GM19467 (cell line): Measurements from ENCODE around the gene INSIG1.

ENCODE experiments used
- ATAC-seq: cut with Tn5 transposase; IDR thresholded peaks from one replicate; pipeline ENCODE4 v1.9.1; 2021; ENCODE audit warnings: mild to moderate bottlenecking, moderate library complexity; ENCODE audit not compliant: unreplicated experiment

Gene INSIG1

GRCh38 chr7:155284496-155285274 is 13.0 kb upstream of the INSIG1 start:
- ATAC-seq, result no peak

DNA sequence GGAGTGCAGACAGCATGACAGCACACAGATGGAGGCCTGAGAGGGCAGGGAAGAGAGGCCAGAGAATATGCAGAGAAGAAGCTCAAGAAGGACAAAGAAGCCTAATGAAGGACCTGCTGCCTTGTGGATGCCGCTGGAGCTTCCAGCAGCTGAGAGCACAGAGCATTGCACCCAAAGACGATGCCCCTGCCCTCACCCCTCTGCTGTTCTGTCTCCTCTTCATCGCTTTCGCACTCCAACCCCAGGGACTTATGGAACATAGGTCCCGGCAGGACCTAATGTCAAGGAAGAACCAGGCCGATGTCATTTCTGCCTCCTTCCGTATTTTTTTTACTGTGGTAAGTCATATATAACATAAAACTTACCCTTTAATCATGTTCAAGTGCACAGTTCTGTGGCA is 12.3 kb upstream of the INSIG1 start:
- no peak for ATAC-seq

DNA sequence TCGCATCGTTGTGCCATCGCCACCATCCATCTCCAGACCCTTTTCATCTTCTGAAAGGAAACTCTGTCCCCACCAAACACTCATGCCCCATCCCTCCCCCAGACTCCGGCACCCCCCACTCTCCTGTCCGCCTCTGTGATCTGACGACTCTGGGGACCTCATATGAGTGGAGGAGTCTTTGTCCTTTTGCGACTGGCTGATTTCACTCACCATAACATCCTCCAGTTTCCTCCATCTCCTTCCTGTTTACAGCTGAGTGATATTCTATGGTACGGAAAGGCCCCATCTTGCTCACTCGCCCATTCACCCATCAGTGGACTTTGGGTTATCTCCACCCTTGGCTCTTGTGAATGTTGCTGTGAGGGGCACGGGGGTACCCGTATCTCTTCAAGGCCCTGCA is 11.8 kb upstream of the INSIG1 start:
- ATAC-seq, result no peak

DNA sequence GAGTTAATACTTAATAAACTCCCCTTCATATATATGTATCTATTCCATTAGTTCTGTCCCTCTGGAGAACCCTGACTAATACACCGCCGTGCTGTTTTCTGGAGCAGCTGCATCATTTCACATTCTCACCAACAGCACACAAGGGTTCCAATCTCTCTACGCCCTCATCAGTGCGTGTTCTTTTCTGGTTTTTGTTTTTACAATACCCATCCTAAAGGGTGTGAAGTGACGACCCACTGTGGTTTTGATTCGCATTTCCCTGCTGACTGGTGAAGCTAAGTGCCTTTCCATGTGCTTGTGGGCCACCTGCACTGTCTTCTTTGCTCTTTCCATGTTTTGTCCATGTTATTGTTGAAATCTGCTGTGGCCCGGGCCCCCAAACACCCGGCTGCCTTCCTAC is 11.0 kb upstream of the INSIG1 start:
- no peak for ATAC-seq

DNA sequence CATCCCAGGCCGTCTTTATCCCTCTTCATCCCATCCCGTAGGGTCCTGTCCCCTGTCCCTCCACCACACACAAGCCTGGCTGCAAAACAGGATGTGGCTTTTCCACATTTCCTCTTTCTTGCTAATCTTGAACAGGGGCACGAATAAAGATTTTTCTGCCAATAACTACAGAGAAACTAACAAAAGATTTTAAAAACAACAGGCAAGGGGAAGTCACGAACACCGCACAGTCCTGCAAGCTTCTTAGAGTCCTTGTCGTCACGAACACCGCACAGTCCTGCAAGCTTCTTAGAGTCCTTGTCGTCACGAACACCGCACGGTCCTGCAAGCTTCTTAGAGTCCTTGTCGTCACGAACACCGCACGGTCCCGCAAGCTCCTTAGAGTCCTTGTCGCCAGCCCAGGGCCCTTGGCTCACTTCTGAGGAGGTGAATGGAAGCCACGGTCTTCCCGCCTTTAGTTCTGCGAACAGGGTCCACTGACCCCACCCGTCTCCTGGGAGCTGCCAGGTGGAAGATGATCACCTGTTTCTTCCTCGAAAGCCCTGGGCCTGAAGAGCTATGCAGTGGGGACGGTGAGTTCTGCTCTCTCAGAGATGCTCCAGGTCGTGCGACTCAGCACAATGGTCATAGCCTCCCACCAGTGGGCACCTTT is 10.3 kb upstream of the INSIG1 start:
- no peak for ATAC-seq

GRCh38 chr7:155288055-155288454 is 9.6 kb upstream of the INSIG1 start:
- no peak for ATAC-seq

DNA sequence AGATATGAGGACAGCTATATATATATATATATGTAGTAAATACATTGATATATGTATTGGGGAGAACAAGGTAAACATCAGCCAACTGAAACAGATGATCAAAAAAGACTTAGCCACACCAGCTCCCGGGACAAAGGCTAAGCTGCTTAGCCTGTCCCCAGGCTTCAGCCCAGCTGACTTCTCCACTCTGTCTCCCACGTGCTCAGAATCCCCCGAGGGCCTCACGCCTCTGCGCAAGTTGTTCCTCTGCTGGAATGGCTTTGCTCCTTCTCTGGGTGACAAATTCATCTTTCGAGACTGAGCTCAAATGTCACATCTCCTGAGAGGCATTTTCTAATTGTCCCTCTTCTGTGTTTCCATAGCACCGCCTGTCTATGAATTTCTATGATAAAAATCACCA is 8.6 kb upstream of the INSIG1 start:
- ATAC-seq, result no peak

GRCh38 chr7:155289949-155290501 is 7.7 kb upstream of the INSIG1 start:
- ATAC-seq, result no peak

DNA sequence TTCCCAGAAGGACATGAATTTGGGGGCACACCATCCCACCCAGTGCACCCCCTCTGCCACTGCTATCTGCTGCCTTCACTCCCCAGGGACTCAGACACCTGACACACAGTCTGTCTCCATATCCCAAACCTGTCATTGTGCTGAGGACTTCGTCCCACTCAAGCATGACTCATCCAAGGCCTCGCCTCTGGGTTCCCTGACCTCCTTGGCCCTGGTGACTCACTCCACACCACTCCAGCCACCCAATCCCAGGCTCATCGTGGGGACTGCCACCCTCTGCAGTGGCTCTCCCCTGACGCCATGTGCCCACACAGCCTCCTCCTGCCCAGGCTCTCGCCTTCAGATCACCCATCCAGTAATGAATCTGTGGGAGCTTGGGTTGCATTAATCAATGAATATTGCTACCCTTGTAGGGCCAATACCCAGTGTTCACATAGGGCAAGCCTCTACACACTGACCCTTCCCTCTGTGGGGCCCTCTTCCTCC is 6.6 kb upstream of the INSIG1 start:
- no peak for ATAC-seq

DNA sequence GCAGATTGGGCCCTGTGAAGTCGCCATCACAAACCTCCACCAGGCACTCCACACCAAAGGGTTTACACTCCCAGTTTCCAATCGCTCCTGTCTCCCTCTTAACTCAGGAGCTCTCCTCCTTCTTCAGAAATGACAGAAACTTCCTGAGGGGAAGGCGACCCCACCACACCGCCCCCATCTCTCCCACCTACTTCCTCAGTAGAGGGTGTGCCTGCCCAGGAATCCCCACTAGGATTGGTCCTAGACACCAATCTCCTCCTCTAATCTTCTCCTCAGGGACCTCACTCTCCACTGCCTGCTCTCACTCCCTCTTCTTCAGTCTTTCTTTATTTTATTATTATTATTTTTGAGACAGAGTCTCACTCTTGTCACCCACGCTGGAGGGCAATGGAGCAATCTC is 5.9 kb upstream of the INSIG1 start:
- ATAC-seq, result no peak

DNA sequence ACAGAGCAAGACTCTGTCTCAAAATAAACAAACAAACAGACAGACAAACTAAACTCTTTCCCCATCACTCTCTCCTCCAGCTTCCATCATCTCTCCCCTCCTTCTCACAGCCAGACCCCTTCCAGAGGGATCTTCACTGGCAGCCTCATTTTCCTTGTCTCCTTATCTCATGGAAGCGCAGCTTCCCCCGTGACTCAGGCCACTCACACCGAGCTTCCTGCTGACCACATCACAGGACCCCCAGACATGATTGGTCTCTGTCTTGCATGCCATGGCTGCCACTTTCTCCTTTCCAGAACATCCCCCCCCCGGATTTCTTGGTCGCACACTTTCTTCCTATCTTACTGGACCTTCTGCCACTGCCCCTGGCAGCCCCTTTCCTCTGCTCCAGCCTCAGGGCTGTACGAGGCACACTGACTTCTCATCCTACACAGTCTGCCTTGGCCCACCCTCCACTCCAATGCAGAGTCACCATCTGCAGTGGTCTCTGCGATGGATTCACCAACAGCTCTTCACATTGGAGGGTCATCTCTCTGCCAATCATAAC is 4.9 kb upstream of the INSIG1 start:
- ATAC-seq, result no peak

DNA sequence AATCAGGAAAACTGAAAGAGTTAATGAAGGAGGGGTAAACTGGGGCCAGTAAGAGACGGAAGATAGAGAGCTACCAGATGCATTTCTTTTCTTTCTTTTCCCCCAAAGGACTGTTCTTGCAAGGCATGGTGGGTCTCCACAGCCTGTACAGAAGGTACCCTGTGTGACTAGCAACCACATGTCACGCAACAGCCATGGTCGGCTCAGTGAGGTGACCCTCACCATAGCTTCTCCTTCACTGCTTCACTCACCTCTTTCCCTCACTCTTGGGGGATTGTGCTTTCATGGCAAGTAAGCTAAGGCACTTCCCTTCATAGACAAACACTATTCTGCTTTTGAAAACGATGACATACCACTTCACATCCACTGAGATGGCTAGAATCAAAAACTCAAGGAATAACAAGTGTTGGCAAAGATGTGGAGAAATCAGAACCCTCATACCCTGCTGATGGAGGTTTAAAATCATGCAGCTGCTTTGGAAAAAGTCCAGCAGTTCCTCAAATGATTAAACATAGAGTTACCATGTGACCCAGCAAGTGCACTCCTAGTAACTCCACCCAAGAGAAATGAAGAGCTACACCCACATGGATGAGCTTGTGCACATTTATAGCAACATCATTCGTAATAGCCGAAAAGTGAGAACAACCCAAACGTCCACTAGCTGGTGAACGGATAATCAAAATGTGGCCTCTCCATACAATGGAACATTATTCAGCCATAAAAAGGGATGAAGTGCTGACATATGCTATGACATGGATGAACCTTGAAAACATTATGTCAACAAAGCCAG is 3.8 kb upstream of the INSIG1 start:
- no peak for ATAC-seq

- no peak for ATAC-seq
These were observed 3.2 kb upstream of the INSIG1 start for GRCh38 chr7:155294511-155294778.

GRCh38 chr7:155295511-155295910 is 2.2 kb upstream of the INSIG1 start:
- ATAC-seq, result no peak

DNA sequence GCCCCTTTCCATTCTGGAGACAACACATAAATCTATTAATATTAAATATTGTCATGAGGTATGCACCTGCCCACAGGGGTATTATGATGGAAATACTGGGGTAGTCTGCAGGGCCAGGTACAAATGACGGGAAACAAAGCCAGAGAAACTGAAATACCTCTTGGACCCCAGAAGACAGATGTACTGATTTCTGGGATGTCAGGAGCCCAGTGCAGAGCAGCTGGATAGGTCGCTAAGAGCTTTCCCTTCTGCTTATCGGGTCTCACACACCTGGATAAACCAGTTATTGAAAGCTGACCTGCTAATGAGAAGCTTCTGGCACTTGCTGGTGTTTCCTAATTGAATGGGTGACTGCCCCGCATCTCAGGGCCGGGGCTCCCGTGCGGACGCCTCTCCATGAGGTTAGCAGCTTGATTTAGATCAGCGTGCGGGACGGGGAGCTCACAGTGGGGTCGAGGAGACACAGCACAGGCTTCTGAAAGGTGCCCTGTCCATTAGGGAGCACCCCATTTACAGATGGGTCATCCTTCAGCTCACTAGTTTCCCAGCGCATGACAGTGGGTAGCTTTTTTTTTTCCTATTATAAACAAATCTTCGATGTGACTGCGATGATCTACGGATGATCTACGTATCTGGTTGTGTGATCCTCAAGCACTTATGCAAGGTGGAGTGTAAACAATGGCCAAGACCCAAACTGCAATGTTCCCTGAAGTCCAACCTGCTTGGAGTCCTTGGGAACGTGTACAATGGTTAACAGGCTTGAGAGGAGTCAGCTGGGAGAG is 1.5 kb upstream of the INSIG1 start:
- no peak for ATAC-seq

- ATAC-seq, result peak; percentile 30
These were observed 726 bp upstream of the INSIG1 start for GRCh38 chr7:155296788-155297516.

GRCh38 chr7:155298288-155298833 is 683 bp downstream of the INSIG1 start:
- ATAC-seq, result no peak

DNA sequence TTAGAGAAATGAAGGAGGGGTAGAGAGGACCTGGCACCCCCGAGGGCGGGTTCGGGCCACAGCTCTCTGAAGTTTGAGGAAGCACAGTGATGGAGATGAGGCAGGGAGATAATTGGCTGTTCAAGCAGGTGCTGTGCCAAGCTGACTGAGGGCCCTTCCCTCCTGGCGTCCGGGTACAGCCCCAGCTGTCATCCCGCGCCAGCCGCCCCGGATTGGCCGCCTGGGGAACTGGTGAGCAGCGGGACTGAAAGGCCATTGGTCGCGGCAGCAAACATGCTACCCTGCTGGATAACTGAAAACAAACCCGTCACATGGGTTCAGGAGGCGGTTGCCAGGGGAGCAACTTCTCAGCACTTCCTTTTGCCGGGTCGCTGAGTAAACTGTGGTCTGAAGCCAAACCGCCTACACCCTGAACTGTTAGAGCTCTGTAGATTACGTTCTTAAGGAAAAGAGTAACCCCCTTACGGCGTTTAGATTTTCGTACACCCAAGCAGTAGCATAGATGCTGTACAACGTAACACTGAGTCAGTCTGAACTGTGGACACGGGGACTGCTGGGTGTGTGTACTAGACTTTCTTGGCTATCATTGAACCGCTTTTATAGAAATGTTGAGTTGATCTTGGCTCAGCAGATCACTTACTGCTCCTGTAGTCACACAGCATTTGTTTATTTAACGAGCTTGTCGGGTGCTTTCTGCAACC is 1.3 kb downstream of the INSIG1 start:
- ATAC-seq, result peak; percentile 64
